ENCODE results near the gene B3GNT9.

B3GNT9 gene, protein sequence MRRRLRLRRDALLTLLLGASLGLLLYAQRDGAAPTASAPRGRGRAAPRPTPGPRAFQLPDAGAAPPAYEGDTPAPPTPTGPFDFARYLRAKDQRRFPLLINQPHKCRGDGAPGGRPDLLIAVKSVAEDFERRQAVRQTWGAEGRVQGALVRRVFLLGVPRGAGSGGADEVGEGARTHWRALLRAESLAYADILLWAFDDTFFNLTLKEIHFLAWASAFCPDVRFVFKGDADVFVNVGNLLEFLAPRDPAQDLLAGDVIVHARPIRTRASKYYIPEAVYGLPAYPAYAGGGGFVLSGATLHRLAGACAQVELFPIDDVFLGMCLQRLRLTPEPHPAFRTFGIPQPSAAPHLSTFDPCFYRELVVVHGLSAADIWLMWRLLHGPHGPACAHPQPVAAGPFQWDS

DNA sequence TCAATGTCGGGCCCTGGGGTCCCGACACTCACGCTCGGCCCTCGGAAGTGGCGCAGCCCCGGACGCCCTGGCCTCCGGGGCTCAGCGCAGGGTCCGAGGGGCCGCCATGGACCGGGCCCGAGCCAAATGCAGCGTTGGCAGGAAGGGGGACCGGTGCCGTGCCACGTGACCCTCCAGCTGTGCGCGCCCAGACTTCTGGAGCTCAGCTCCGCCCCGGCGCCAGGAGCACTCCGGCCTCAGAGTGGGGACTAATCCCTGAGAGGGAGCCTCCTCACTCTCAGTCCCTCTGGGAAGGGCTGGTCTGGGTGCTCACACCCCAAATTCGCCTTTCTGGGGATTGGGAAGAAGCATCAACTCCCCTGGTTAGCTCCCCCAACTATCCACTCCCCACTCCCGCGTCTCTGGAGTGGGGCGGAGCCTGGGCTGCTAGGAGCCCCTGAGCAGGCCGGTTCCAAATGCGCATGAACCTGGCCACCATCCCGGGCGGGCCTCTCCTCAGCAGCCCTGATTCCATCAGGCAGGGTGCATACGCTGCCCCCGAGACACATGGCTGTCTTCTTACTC is at the start of gene B3GNT9:
TSS of gene B3GNT9 (minus strand) at position 166 of the 564 bp plus-strand sequence. CDS start 513 bp downstream, outside the sequence.
- DNase-seq (ENCODE audit: low read depth in 2 of 2): no peak

DNA sequence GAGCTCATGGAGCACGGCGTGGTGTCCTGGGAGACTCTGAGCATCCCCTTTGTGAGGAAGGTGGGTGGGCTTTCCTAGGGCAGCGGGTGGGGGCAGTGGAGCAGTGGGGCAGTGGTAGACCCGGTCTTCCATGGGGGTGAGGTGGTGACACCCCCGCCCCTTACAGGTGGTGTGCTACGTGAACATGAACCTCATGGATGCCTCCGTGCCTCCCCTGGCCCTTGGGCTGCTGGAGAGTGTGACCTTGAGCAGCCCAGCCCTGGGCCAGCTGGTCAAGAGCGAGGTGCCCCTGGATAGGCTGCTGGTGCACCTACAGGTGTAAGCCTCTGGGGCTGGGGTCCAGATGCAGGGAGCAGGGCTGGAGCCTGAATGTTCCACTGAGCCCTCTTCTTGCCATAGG is 49.7 kb upstream of the B3GNT9 start:
- DNase-seq (ENCODE audit: low read depth in 2 of 2): no peak

DNA sequence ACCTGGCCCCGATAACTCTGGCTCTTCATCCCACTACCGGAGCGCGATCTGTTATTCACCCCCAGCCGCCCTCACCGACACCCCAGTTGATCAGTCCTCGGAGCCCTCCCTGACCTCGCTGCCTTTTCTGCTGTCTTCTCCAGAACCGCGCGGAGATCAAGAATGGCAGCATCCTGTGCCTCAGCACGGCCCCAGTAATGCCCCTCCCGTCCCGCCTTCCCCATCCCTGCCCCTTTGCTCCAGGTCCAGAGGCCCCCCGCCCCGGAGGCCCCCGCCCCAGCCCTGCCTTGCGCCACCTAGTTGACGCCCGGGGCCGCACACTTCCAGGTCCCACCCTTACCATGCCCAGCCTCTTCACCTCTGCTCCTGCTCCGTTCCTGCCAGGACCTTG is 49.0 kb upstream of the B3GNT9 start:
- no peak for DNase-seq (ENCODE audit: low read depth in 2 of 2)

DNA sequence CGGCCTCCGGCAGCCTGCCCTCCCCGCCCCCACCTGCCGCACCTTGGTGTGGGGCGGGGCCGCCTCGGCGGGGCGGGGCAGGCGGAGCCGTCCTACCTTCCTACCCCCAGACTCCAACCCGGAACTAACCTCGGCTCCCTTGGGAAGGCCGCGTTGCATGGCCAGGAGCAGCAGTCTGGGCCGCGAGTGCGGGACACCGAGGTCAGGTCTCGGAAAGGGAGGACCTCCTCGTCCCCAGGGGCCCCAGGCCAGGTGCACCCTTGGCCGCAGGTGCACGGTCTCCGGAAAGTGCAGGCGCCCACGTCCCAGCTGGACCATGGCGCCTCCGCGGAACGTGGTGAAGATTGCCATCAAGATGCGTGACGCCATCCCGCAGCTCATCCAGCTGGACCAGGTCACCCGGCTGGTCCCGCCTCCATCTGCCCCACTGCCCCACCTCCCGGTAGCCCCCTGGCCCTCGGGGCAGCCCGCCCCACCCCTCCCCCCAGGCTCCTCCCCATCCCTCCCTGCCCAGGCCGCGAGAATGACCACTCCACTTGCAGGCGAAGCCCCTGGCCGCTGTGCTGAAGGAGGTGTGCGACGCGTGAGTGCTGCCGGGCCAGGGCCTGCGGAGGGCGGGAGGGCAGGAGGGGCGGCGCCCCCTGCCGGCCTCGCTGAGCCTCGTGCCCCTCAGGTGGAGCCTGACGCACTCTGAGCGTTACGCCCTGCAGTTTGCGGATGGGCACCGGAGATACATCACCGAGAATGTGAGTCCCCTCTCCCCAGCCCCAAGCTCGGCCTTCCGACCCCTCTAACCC is 48.4 kb upstream of the B3GNT9 start, which contains the start of gene ELMO3:
TSS of gene ELMO3 (plus strand) at position 121 of the 797 bp plus-strand sequence. CDS start at position 317, 196 bp downstream.
- no peak for DNase-seq (ENCODE audit: low read depth in 2 of 2)

DNA sequence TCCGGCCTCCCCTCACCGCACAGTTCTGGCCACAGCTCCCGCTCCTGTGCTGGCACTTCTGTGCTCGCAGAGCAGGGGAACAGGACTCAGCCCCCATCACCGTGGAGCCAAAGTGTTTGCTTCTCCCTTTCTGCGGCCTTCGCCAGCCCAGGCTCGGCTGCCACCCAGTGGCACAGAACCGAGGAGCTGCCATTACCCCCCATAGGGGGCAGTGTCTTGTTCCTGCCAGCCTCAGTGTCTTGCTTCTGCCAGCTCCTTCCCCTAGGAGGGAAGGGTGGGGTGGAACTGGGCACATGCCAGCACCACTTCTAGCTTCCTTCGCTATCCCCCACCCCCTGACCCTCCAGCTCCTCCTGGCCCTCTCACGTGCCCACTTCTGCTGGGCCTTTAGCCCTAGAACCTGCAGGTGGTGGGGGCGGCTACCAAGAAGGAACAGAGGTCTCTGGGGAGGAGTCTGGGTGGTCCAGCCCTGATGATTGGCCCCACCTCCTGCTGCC is 47.5 kb upstream of the B3GNT9 start:
- no peak for DNase-seq (ENCODE audit: low read depth in 2 of 2)

DNA sequence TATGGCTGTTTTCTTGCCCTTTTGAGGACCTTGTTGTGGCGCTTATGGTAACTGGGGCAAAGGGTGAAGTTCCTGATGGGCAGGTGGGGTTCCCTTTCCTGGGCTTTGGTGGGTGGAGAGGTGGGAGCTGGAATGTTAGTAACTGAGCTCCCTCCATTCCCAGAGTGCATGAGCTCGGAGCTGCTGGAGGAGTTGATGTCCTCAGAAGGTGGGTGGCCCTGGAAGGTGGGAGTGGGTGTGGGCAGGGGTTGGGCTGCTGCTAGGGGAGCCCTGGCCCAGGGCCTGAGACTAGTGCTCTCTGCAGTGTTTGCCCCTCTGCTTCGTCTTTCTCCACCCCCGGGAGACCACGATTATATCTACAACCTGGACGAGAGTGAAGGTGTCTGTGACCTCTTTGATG is 46.9 kb upstream of the B3GNT9 start:
- no peak for DNase-seq (ENCODE audit: low read depth in 2 of 2)

DNA sequence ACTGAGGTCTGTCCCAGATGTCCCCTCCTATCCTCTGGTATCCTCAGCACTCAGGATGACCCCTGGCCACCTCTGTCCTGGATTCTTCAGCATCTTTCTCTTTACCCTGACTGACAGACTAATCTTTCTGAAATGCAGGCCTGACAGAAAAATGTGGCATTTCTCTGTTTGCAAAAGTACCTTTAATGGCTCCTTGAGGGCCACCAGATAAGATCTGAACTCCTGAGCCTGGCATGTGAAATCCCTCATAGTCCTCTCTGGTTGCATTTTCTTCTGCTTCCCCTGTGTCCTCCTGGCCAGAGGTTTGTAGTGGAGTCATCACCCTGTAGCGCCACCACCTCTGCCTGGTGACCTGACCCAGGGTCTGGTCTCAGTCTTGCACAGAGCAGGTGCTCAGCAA is 46.1 kb upstream of the B3GNT9 start:
- no peak for DNase-seq (ENCODE audit: low read depth in 2 of 2)

DNA sequence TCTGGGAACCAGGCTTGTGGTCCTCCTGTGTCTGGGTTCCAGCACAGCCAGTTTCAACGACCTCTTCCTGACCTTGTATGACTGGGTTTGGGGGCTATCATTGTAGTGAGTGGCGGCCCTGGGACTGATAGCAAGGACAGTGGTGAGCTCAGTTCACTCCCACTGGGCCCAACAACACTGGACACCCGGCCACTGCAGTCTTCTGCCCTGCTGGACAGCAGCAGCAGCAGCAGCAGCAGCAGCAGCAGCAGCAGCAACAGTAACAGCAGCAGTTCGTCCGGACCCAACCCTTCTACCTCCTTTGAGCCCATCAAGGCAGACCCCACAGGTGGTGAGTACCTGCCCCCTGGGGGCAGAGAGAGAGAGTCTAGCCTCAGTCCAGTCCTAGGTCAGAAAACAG is 44.9 kb upstream of the B3GNT9 start:
- no peak for DNase-seq (ENCODE audit: low read depth in 2 of 2)

DNA sequence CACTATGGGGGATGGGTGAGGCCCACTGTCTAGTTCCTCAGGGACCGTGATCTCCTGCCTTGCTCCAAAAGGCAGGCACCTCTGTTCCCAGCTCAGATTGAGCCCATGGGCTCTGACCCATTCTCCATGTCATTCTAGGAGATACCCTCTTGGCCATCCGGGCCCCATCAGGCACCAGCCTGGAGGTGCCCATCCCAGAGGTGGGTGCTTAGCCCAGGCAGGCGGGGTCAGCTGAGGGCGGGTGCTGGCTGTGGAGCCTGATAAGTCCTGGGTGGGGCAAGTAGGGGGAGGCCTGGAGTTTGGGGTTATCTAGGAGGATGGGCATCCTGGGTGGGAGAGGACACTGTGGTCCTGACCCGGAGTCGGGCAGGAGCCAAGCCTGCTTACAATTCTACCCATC is 43.5 kb upstream of the B3GNT9 start:
- no peak for DNase-seq (ENCODE audit: low read depth in 2 of 2)

DNA sequence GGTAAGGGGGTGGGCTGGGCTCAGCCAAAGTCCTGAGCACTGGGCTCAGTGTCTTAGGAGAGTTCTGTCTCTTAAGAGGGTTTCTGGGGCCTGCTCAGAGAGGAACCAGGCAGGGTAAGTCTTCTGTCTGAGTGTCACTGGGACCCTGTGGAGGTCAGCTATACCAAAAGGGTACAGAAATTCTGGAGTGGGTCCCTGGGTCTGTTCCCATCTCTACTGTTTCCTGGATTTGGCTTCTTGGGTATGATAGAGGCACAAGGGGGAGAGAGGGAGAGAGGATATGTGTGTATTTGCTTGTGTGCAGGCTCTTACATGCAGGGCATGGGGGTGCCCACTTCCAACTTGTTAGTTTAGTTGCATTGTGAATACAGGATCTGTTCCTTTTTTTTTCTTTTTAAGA is 42.7 kb upstream of the B3GNT9 start:
- no peak for DNase-seq (ENCODE audit: low read depth in 2 of 2)

DNA sequence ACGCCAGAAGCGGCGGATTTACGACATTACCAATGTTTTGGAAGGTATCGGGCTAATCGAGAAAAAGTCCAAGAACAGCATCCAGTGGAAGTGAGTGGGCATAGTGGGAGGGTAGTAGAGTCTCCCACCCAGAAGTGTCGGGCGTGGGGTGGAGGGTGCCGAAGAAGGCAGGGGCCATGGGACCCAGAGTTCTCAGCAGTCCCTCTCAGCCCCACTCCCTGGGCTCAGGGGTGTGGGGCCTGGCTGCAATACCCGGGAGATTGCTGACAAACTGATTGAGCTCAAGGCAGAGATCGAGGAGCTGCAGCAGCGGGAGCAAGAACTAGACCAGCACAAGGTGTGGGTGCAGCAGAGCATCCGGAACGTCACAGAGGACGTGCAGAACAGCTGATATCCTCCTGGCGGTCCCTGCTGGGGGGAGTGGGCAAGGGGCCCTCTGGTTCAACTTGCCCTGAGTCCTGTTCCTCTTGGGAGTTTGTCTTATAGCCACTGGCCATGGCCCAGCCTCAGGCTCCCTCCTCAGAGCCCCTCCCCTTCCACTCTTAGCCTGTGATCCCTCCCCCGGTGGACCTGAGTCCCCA is 42.1 kb upstream of the B3GNT9 start:
- no peak for DNase-seq (ENCODE audit: low read depth in 2 of 2)

DNA sequence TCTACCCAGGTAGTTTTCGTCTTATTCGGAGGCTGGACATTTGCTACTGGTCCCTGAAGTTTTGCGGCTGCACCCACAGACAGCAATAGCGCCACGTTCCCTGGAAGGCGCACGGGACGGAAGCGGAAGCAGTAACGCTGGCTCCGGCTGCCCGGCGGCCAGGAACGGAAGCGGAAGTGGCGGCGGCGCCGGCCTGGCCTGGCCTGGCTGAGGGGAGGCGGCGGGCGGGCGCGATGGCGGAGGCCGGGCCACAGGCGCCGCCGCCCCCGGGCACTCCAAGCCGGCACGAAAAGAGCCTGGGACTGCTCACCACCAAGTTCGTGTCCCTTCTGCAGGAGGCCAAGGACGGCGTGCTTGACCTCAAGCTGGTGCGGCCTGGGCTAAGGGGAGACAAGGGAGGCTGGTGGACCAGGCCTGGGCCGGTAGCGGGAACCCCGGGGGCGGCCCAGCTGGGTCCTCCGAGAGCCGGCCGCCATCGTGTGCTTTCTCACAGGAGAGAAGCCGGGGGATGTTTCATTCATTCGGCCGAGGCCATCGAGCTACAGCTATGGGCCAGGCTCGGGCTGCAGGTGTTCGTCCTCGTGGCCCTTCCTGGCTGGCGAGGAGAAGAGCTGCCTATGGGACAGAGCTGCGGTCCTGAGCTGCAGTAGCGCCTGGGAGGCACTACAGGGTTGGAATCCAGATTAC is 41.3 kb upstream of the B3GNT9 start, which contains the start of gene E2F4:
TSS of gene E2F4 (plus strand) at position 161 of the 687 bp plus-strand sequence. CDS start at position 234, 73 bp downstream.
- DNase-seq (ENCODE audit: low read depth in 2 of 2): peak; percentile 65 to 66

DNA sequence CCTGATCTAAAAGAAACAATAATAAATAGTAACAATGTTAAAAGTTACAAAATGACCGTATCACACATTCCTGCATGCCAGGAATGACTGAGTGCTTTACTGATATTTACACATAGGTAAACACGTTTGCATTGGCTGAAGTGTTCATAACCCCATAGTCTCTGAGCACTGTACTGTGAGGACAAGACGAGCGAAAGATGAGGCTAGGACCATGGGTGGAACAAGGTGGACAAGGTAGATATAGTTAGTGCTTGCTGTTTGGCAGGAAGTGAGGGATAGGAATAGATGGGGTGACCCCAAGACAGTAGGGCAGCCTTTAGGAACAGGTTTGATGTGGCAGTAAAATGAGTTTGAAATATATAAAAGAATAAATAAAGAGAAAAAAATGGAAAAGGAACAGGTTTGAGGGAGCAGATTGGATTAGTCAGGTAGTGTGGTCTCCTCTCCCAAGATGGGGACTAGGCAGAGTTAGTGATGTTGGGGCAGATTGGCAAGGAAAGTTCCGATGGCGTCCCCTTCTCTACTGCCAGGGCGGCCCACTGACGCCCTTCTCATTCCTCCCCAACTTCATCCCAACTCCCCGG is 40.7 kb upstream of the B3GNT9 start:
- DNase-seq (ENCODE audit: low read depth in 2 of 2): no peak

DNA sequence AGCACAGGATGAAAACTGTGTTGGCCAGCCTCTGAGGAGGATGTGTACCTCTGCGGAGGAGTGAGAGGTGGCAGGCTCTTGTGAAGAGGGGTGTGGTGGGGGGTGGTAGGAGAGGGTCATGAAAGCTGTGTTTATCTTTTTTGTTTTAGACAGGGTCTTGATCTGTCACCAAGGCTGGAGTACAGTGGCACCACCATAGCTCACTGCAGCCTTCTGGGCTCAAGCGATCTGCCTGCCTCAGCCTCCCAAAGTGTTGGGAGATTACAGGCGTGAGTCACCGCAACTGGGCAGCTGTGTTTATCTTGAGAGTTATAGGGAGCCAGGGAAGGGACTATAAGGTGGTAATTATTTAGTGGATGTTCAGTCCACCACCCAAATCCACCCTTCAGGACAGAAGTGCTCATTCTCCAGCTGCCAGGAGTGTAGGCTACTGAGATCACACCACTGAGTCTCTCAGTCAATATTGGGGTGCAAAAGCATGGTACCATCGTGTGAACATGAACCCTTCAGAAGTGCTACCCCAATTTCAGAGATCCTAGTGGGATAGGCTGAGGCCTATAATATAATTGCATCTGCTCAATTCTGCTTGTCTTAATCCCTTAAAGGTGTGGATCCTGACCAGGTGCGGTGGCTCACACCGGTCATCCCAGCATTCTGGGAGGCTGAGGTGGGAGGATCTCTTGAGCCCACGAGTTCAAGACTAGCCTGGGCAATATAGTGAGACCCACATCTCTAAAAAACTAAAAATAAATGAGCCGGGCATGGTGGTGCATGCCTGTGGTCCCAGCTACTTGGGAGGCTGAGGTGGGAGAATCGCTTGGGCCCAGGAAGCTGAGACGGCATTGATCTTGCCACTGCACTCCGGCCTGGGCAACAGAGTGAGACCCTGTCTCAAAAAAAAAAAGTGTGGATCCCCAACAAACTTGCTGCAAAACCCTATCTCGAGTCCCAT is 39.9 kb upstream of the B3GNT9 start:
- no peak for DNase-seq (ENCODE audit: low read depth in 2 of 2)

DNA sequence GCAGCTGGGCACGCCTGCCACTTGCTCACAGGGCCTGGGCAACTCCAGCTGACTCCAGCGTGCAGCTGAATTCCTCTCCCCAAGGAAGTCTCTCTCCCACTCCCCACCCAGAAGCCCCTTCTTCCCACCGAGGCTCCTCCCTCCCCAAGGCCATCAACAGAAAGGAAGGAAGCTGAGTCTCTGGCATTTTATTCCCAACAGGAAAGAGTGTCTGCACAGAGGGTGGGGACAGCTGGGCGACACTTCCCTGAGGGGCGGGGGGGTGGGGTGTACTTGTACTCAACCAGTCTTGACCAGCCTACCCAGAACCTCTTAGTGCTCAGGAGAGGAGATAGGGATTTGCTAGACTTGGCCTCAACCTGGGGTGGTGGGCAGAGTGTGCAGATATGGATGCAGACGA is 39.2 kb upstream of the B3GNT9 start, which contains the start of gene EXOC3L1:
TSS of gene EXOC3L1 (minus strand) at position 96 of the 400 bp plus-strand sequence. CDS start 460 bp downstream, outside the sequence.
- DNase-seq (ENCODE audit: low read depth in 2 of 2): no peak

DNA sequence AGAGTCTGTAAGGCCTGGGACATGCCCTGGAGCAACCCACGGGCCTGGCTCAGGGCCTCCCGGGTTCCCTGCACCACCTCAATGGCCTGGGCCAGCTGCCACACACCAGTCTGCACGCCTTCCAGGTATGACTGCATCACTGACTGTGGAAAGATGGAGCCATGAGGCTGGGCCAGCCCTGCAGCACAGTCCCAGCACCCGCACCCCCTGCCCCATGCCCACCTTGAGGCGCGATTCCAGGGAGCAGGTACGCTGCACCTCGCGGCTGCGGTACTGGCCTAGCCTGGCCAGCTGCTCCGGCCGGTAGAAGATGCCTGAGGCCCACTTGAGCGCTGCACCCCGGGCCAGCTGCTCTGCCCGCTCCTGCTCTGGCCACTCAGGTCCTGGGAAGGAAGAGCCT is 38.0 kb upstream of the B3GNT9 start:
- DNase-seq (ENCODE audit: low read depth in 2 of 2): no peak

DNA sequence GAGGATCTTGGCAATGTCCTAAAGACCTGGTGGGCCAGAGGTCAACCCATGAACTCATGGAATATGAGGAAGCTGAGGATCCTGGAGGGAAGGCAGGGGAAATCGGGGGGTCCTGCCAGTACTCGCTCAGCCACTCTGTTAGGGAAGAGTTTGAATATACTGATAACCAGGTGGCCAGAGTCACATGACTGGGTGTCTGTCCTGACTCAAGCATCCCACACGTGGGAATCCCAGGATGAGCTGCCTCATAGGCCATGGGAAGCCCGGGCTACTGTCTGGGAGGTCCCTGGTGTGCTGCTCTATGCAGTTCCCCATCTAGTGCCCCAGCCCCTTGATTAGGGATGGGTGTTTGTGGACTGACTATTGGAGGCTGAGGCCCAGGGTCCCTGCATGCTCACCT is 37.5 kb upstream of the B3GNT9 start:
- no peak for DNase-seq (ENCODE audit: low read depth in 2 of 2)

DNA sequence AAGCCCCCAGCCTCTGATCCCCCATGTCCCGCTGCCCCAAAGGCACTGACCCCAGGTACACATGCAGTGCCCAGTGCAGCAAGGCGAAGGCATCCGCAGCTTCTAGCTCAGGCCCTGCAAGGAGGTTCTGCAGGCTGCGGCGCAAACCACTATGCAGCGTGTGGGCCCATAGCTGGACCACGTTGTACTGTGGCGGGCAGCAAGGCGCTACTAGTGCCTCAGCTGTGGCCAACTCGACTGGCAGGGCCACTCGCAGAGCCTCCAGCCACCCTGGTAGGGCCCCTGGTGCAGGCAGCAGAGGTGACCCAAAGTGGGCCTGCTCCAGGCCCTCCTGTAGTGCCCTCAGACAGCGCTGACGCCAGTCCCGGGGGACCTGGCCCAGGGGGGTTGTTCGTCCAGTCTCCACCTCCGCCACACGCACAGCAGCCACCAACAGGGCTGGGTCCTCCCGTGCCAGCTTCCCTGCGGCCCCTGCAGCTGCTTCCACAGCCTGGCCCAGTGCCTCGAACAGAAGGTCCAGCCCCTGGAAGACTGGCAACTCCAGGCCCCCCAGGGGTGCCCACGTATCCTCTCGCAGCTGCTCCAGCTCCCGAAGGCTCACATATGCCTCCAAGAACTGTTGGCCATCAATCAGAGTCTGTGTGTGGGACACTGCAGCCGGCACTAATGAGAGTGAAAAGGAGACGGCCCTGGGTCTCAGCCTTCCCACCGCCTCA is 36.5 kb upstream of the B3GNT9 start:
- no peak for DNase-seq (ENCODE audit: low read depth in 2 of 2)

DNA sequence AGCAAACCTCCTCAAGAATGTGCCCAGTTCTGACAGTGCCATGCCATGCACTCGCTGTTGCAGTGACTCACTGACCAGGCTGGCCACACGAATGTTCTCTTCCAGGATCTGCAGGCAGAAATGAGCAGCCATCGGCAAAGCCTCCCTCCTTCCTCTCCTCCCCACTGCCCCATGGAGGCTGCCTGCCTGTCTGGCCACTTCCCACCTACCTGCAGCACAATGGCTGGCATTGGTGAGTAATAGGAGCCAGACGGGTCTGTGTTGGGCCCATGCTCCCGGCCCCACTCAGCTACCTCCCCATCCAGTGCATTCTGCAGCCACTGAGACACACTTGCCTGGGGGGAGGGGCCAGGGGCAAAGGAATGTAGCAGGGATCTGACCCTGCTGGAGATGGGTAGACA is 35.8 kb upstream of the B3GNT9 start:
- DNase-seq (ENCODE audit: low read depth in 2 of 2): no peak
